HG03460 (cell line): ENCODE results near the gene GIMAP8.
A peak's percentile ranks its signal among the peaks of the same experiment; 100 is the strongest.
"Not testable (repeated sequence)": the region's sequence is repeated elsewhere in the genome, so short reads cannot be mapped to it uniquely, and the experiment has no call there.

Experiments used
- ATAC-seq: cut with Tn5 transposase; IDR thresholded peaks from one replicate; pipeline ENCODE4 v1.9.1; 2021; ENCODE audit not compliant: unreplicated experiment

The GIMAP8 gene

GRCh38 chr7:150507947-150508602, 57.6 kb downstream of the GIMAP8 start:
- no peak for ATAC-seq

DNA sequence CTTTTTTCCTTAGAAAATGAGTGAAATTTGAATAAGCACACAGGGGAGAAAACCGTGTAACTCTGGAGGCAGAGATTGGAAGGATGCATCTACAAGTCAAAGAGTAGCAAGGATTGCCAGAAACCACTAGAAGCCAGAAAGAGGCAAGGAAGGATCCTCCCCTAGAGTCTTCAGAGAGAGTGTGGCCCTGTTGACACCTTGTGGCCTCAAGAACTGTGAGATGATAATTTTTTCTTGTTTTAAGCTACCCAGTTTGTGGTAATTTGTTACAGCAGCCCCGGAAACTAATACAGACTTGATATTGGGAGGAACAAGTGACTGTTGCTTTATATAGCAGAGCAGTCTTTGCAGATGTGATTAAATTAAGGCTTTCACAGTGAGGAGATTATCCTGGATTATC, 60.6 kb downstream of the GIMAP8 start:
- ATAC-seq, result no peak

DNA sequence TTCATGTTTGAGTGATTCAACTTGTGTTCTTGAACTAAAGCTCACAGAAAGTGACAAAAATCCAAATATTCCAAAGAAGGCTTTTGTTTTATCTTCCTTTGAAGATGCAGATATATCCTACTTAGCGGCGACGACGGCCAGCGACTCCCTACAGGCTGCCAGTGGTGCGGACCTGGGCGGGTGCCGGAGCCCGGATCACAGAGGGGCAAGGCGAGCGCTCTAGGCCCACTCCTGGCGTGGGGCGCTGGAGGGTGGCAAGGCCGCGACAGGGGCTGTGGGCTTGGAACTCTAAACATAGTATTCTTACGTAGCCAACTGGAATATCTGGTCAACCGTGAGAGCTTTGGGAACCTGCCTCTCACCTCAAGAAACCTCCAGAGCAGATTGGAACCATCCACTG, 63.3 kb downstream of the GIMAP8 start:
- ATAC-seq, result no peak

- peak; percentile 60 for ATAC-seq
These were observed 64.4 kb downstream of the GIMAP8 start, which contains the start of gene GIMAP7 for GRCh38 chr7:150514748-150515222. Gene GIMAP7, plus strand, starts transcription at chr7:150514872. Its CDS starts 5,103 bp downstream, at chr7:150519975.

- no peak for ATAC-seq
These were observed 65.1 kb downstream of the GIMAP8 start for GRCh38 chr7:150515248-150516147.

- ATAC-seq, result no peak
These were observed 66.7 kb downstream of the GIMAP8 start for GRCh38 chr7:150516956-150517745.

DNA sequence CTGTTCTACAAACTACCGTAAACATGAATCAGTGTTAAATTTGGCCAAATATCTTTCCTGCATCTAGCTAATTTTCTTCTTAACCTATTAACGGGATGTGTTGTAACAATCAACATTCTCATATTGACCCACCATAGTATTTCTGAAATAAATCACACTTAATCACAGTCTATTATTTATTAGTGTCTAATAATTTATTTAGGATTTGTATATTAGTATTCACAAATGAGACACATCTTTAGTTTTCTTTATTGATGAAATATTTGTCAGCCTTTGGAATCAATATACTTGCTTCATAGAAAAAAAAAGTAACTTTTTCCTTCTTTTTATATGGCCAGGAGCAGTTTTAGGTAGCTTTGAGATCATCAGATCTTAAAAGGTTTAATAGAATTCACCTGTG, 68.9 kb downstream of the GIMAP8 start:
- ATAC-seq, result no peak

- ATAC-seq, result no peak
These were observed 69.7 kb downstream of the GIMAP8 start for GRCh38 chr7:150520145-150520544.

- ATAC-seq, result not testable (repeated sequence)
These were observed 72.5 kb downstream of the GIMAP8 start for GRCh38 chr7:150522931-150523330.

- ATAC-seq, result no peak
These were observed 73.6 kb downstream of the GIMAP8 start for GRCh38 chr7:150524018-150524417.
